Measurements from ENCODE around the gene RTL5. TPM values are rescaled to one million over a fixed set of nuclear protein-coding genes. Genes with fewer than 3 reads are reported as not detected.

RTL5 gene
- total and polyA plus RNA-seq, 10 of the 15 experiments (the other 5 are each of a cell fraction or from before 2014, with no cell fraction given): under 0.01 to 0.10 (median 0.03) TPM; not detected in 5

GRCh38 chrX:72081605-72082320 lies 50.0 kb downstream of the RTL5 start:
- DNase-seq (ENCODE audit: low read depth, low spot score): no peak
- Histone ChIP-seq H3K9me3 (replicated peaks; ENCODE audit: control insufficient read depth, insufficient read depth, low read length) (no peaks in the 10 kb centered on the region), H3K27me3 (replicated peaks in 1 of 2; ENCODE audit: control insufficient read depth in 2 of 2, insufficient read depth in 2 of 2, low read length in 1 of 2) (peaks cover 0 to 2% of the 10 kb centered on the region in 2 experiments; a peak in 1 of 4 replicates), H3K4me1 (ENCODE audit: control insufficient read depth, insufficient read depth, low read length) (no peaks in the 10 kb centered on the region), H3K79me2 (ENCODE audit: control insufficient read depth, insufficient read depth, low read length) (no peaks in the 10 kb centered on the region), H3K4me3 (no peak overlapping the region), H2AFZ (ENCODE audit: control insufficient read depth, low read depth, low read length) (no peak overlapping the region), H3K9ac (ENCODE audit: control insufficient read depth, insufficient read depth, low read length) (no peak overlapping the region), H3K36me3 (ENCODE audit: control insufficient read depth in 2 of 2, insufficient read depth in 2 of 2, low read length in 1 of 2) (no peaks in the 10 kb centered on the region), H4K20me1 (ENCODE audit: control insufficient read depth, insufficient read depth) (no peaks in the 10 kb centered on the region), H3K4me2 (ENCODE audit: control insufficient read depth, insufficient read depth) (no peak overlapping the region), H3K27ac (ENCODE audit: control insufficient read depth, insufficient read depth) (no peak overlapping the region)
- no TSS peak for BruUV-seq (replicated peaks)
- in situ Hi-C loops (cut with MboI): no loop called here
- SMC1A ChIA-PET (ENCODE audit: uncharacterized antibody, unreplicated experiment): no interaction called here
- WGBS (ENCODE audit: insufficient coverage, insufficient replicate concordance, low lambda C conversion rate, missing lambda C conversion rate): 50% methylated on average over 12 of the region's 12 CpGs
- CTCF ChIA-PET: interaction anchor here (0.7 to 0.8 kb wide), 2 partner anchors 8 to 44 kb away, joined by 3 read pairs; no protein-coding TSS in a partner anchor
- intact Hi-C loops (cut with micrococcal nuclease; ENCODE audit: unreplicated experiment): no loop called here
- no peak for FAIRE-seq
- no peak for ATAC-seq
- RAD21 ChIA-PET (ENCODE audit: unreplicated experiment): no interaction called here
- POLR2A ChIA-PET: no interaction called here
- TF ChIP-seq E2F8 (IDR thresholded peaks at IDR 0.05; ENCODE audit: low read depth, partially characterized antibody) (no peak), IKZF1 (conservative IDR thresholded peaks at IDR 0.05) (no peak), HDAC2 (IDR thresholded peaks at IDR 0.05) (no peak), KDM1A (IDR thresholded peaks at IDR 0.05; ENCODE audit: borderline replicate concordance) (no peak), EZH2 (IDR thresholded peaks at IDR 0.05; ENCODE audit: borderline replicate concordance, control insufficient read depth, low read depth, low read length) (no peak), JUNB (IDR thresholded peaks at IDR 0.05) (no peak), PBX3 (IDR thresholded peaks at IDR 0.05; ENCODE audit: insufficient replicate concordance, low read depth, low read length) (no peak), TAF1 (IDR thresholded peaks at IDR 0.05; ENCODE audit: borderline replicate concordance, low read depth, low read length) (no peak), E4F1 (IDR thresholded peaks at IDR 0.05; ENCODE audit: borderline replicate concordance, partially characterized antibody) (no peak), WRNIP1 (IDR thresholded peaks at IDR 0.05; ENCODE audit: borderline replicate concordance, low read depth, low read length) (no peak), SUPT20H (IDR thresholded peaks at IDR 0.05; ENCODE audit: borderline replicate concordance, control insufficient read depth, low read depth, low read length) (no peak), CHD4 (IDR thresholded peaks at IDR 0.05) (no peak), RCOR1 (conservative IDR thresholded peaks at IDR 0.05; ENCODE audit: low read depth, low read length) (no peak), SIX5 (IDR thresholded peaks at IDR 0.05; ENCODE audit: low read depth, low read length, severe bottlenecking) (no peak), BRCA1 (IDR thresholded peaks at IDR 0.05; ENCODE audit: low read depth, low read length) (no peak), E2F4 (IDR thresholded peaks at IDR 0.05; ENCODE audit: low read depth, low read length) (no peak), POU2F2 (IDR thresholded peaks at IDR 0.05; ENCODE audit: borderline replicate concordance, low read depth, low read length) (no peak)

All from GM12878 (cell line).